K562 (cell line): ENCODE measurements around the gene ALOX12B. TPM values are rescaled to one million over a fixed set of nuclear protein-coding genes. Genes with fewer than 3 reads are reported as not detected.

Experiments
- polyA plus RNA-seq, 8 experiments: library from polyadenylated mRNA; depleted of rRNA in 4 of 8; stranded (reverse) in 5 of 8; unstranded in 3 of 8; fragments of >200 nt; fragmentation: Nextera tagmentation in 2 of 8; fragmentation: Illumina TruSeq in 1 of 8; extraction: Ambion mirVana in 2 of 8; extraction: Trizol in 1 of 8; gene quantifications; 2 replicates each; pipeline versions ENCODE4 v1.2.1 to v1.2.3, GENCODE V29; 2011 to 2014; ENCODE audit warnings: inconsistent platforms in 1 of 8, missing spikeins in 1 of 8
- total RNA-seq, 7 experiments: library from RNA; depleted of rRNA in 6 of 7; stranded (reverse); fragments of >200 nt in 6 of 7; fragmentation: Illumina TruSeq in 2 of 7; extraction: Trizol in 2 of 7; gene quantifications; 2 replicates each; pipeline versions ENCODE4 v1.2.1 to v1.2.3, GENCODE V29; 2011 to 2021; ENCODE audit warnings: low replicate concordance in 1 of 7
- TF ChIP-seq, protein P1 (sequence below): fragments of 200-600 bp; sonication (generic); IDR thresholded peaks from one replicate; pipeline ENCODE4 v1.6.1; 2012; ENCODE audit warnings: mild to moderate bottlenecking, low read depth, low read length, inconsistent platforms

ALOX12B gene
- total and polyA plus RNA-seq, 9 of the 15 experiments (the other 6 are each of a cell fraction or from before 2014, with no cell fraction given): not detected

- TF ChIP-seq, protein P1, sequence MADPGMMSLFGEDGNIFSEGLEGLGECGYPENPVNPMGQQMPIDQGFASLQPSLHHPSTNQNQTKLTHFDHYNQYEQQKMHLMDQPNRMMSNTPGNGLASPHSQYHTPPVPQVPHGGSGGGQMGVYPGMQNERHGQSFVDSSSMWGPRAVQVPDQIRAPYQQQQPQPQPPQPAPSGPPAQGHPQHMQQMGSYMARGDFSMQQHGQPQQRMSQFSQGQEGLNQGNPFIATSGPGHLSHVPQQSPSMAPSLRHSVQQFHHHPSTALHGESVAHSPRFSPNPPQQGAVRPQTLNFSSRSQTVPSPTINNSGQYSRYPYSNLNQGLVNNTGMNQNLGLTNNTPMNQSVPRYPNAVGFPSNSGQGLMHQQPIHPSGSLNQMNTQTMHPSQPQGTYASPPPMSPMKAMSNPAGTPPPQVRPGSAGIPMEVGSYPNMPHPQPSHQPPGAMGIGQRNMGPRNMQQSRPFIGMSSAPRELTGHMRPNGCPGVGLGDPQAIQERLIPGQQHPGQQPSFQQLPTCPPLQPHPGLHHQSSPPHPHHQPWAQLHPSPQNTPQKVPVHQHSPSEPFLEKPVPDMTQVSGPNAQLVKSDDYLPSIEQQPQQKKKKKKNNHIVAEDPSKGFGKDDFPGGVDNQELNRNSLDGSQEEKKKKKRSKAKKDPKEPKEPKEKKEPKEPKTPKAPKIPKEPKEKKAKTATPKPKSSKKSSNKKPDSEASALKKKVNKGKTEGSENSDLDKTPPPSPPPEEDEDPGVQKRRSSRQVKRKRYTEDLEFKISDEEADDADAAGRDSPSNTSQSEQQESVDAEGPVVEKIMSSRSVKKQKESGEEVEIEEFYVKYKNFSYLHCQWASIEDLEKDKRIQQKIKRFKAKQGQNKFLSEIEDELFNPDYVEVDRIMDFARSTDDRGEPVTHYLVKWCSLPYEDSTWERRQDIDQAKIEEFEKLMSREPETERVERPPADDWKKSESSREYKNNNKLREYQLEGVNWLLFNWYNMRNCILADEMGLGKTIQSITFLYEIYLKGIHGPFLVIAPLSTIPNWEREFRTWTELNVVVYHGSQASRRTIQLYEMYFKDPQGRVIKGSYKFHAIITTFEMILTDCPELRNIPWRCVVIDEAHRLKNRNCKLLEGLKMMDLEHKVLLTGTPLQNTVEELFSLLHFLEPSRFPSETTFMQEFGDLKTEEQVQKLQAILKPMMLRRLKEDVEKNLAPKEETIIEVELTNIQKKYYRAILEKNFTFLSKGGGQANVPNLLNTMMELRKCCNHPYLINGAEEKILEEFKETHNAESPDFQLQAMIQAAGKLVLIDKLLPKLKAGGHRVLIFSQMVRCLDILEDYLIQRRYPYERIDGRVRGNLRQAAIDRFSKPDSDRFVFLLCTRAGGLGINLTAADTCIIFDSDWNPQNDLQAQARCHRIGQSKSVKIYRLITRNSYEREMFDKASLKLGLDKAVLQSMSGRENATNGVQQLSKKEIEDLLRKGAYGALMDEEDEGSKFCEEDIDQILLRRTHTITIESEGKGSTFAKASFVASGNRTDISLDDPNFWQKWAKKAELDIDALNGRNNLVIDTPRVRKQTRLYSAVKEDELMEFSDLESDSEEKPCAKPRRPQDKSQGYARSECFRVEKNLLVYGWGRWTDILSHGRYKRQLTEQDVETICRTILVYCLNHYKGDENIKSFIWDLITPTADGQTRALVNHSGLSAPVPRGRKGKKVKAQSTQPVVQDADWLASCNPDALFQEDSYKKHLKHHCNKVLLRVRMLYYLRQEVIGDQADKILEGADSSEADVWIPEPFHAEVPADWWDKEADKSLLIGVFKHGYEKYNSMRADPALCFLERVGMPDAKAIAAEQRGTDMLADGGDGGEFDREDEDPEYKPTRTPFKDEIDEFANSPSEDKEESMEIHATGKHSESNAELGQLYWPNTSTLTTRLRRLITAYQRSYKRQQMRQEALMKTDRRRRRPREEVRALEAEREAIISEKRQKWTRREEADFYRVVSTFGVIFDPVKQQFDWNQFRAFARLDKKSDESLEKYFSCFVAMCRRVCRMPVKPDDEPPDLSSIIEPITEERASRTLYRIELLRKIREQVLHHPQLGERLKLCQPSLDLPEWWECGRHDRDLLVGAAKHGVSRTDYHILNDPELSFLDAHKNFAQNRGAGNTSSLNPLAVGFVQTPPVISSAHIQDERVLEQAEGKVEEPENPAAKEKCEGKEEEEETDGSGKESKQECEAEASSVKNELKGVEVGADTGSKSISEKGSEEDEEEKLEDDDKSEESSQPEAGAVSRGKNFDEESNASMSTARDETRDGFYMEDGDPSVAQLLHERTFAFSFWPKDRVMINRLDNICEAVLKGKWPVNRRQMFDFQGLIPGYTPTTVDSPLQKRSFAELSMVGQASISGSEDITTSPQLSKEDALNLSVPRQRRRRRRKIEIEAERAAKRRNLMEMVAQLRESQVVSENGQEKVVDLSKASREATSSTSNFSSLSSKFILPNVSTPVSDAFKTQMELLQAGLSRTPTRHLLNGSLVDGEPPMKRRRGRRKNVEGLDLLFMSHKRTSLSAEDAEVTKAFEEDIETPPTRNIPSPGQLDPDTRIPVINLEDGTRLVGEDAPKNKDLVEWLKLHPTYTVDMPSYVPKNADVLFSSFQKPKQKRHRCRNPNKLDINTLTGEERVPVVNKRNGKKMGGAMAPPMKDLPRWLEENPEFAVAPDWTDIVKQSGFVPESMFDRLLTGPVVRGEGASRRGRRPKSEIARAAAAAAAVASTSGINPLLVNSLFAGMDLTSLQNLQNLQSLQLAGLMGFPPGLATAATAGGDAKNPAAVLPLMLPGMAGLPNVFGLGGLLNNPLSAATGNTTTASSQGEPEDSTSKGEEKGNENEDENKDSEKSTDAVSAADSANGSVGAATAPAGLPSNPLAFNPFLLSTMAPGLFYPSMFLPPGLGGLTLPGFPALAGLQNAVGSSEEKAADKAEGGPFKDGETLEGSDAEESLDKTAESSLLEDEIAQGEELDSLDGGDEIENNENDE: no peak
Measured at GRCh38 chr17:8100111-8100510, 12.6 kb upstream of the ALOX12B start (continued).
